GM12874 (cell line): Measurements from ENCODE around the gene GGT6.

Experiments used
- CTCF ChIP-seq: IDR thresholded peaks from 2 replicates; pipeline ENCODE4 v1.5.1; 2011; ENCODE audit warnings: low read depth, mild to moderate bottlenecking, control low read depth, low read length, moderate library complexity; ENCODE audit not compliant: insufficient read depth

Gene GGT6

GRCh38 chr17:4557626-4558346, 2.6 kb downstream of the GGT6 start:
- no peak for TF ChIP-seq CTCF

GRCh38 chr17:4556996-4557395, 3.4 kb downstream of the GGT6 start:
- TF ChIP-seq CTCF, result no peak

GRCh38 chr17:4555873-4556759, 4.3 kb downstream of the GGT6 start:
- no peak for TF ChIP-seq CTCF

GRCh38 chr17:4554997-4555799, 5.2 kb downstream of the GGT6 start, which contains the start of gene MYBBP1A:
Gene MYBBP1A (minus strand): TSS chr17:4555384. CDS start chr17:4555324, 60 bp downstream.
- TF ChIP-seq CTCF, result 0 out of 2 replicates have a peak, but pooled peaks have one; percentile 15

- TF ChIP-seq CTCF, result no peak
Measured at GRCh38 chr17:4554441-4554996, 5.9 kb downstream of the GGT6 start.

- TF ChIP-seq CTCF, result no peak
Measured at GRCh38 chr17:4553669-4554068, 6.7 kb downstream of the GGT6 start.
